GOT3 (cell line): ENCODE data around the gene RAB1B.

Experiments used
- DNase-seq: peaks from one replicate; lab custom pipeline; 2025; ENCODE audit warnings: mixed read lengths; lab: John Stamatoyannopoulos, UW

The RAB1B gene

GRCh38 chr11:66284526-66285078 lies 16.2 kb downstream of the RAB1B start:
- DNase-seq, result no peak

- DNase-seq, result no peak
These were observed 17.0 kb downstream of the RAB1B start for GRCh38 chr11:66285250-66285947.

- DNase-seq, result no peak
These were observed 18.3 kb downstream of the RAB1B start for GRCh38 chr11:66286699-66287098.

- DNase-seq, result no peak
These were observed 18.9 kb downstream of the RAB1B start for GRCh38 chr11:66287211-66287888.

- no peak for DNase-seq
These were observed 19.6 kb downstream of the RAB1B start for GRCh38 chr11:66287889-66288670.

- peak; percentile 98 for DNase-seq
These were observed 20.5 kb downstream of the RAB1B start, which contains the start of gene YIF1A for GRCh38 chr11:66288671-66289547. YIF1A (minus strand) TSS chr11:66289143; CDS start chr11:66288985, 158 bp downstream.

GRCh38 chr11:66289548-66290329 lies 21.3 kb downstream of the RAB1B start:
- DNase-seq, result no peak

- DNase-seq, result no peak
These were observed 21.8 kb downstream of the RAB1B start for GRCh38 chr11:66290330-66290621.

GRCh38 chr11:66291303-66291705 lies 22.9 kb downstream of the RAB1B start:
- DNase-seq, result no peak

- DNase-seq, result no peak
These were observed 23.5 kb downstream of the RAB1B start, which contains the start of gene TMEM151A for GRCh38 chr11:66291706-66292542. TMEM151A (plus strand) TSS chr11:66291894; CDS start chr11:66292014, 120 bp downstream.

GRCh38 chr11:66292543-66293332 lies 24.3 kb downstream of the RAB1B start:
- no peak for DNase-seq

GRCh38 chr11:66293352-66293751 lies 24.9 kb downstream of the RAB1B start:
- no peak for DNase-seq

- no peak for DNase-seq
These were observed 25.6 kb downstream of the RAB1B start for GRCh38 chr11:66293777-66294625.

- DNase-seq, result no peak
These were observed 26.5 kb downstream of the RAB1B start for GRCh38 chr11:66294626-66295620.

- DNase-seq, result no peak
These were observed 29.2 kb downstream of the RAB1B start for GRCh38 chr11:66297610-66298009.

- DNase-seq, result no peak
These were observed 30.7 kb downstream of the RAB1B start for GRCh38 chr11:66299186-66299585.

- DNase-seq, result no peak
These were observed 34.2 kb downstream of the RAB1B start for GRCh38 chr11:66302656-66303055.
